HL-60 (cell line): ENCODE measurements around the gene CCNI2.

ENCODE experiments used
- GABPA ChIP-seq: IDR thresholded peaks from 2 replicates; pipeline ENCODE4 v1.6.1; 2012; ENCODE audit warnings: low read depth
- TF ChIP-seq, protein P1 (sequence below): IDR thresholded peaks from one replicate; pipeline ENCODE4 v1.5.1; 2011; ENCODE audit warnings: low read length, control low read depth, inconsistent platforms; ENCODE audit not compliant: insufficient read depth

DNA sequence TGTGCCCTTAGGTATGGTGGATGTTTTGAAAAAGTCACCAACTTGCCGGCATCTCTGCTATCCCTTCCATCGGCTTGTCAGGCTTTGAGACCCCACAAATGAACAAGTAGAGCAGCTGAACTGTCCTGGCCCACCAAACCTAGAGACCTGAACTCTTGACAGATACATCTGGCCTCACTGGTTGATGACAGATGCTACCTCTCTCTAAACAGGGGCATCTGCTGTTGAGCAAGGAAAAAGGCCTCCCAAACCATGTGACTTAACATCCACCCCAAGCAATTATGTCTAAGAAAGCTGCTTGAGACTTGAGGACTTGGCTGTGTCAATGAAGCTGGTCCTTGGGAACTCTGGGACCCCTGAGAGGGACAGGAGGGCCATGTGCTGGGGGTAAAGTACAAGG, 2.3 kb downstream of the CCNI2 start:
- TF ChIP-seq, protein P1, sequence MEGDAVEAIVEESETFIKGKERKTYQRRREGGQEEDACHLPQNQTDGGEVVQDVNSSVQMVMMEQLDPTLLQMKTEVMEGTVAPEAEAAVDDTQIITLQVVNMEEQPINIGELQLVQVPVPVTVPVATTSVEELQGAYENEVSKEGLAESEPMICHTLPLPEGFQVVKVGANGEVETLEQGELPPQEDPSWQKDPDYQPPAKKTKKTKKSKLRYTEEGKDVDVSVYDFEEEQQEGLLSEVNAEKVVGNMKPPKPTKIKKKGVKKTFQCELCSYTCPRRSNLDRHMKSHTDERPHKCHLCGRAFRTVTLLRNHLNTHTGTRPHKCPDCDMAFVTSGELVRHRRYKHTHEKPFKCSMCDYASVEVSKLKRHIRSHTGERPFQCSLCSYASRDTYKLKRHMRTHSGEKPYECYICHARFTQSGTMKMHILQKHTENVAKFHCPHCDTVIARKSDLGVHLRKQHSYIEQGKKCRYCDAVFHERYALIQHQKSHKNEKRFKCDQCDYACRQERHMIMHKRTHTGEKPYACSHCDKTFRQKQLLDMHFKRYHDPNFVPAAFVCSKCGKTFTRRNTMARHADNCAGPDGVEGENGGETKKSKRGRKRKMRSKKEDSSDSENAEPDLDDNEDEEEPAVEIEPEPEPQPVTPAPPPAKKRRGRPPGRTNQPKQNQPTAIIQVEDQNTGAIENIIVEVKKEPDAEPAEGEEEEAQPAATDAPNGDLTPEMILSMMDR: no peak
- no peak for TF ChIP-seq GABPA
